GM19467 (cell line): ENCODE measurements around the gene ERG.

Source experiments
- ATAC-seq: cut with Tn5 transposase; IDR thresholded peaks from one replicate; pipeline ENCODE4 v1.9.1; 2021; ENCODE audit warnings: mild to moderate bottlenecking, moderate library complexity; ENCODE audit not compliant: unreplicated experiment

The ERG gene

DNA sequence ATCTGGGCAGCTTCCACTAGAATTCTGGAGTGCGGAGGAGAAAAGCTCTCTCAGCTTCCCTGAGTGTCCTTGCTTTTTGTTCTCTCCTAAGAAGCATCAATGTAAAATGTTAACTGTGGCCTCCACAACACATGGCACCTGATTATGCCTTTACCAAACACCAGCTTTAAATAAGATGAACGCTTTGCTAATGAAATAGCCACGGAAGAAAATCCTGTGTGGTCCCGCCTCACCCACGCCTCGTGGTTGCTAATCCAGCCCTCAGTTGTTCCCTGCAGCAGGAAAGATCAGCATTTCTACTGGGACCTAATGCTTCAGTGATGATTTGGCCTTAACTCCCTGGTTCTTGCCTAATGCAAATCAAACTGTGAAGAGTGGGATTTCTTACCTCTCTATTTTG, 1.8 kb upstream of the ERG start:
- no peak for ATAC-seq

DNA sequence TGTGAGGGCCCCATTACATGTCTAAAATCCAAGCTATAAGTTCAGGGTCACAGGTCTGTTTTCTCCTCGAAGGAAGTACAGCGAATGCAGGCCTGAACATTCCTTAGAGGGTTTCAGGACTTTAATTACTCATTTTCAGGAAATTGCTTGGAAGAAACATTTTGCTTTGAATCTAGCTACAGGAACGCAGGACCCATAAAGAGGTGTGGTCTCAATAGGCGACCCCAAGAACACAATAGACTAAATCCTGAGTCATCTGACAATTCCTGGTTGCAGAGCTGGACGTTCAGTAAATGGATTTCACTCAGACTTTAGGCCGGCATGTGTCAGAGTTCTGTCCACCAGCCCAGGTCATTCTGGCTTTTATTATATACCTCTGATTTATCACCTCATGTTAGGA, 1.0 kb upstream of the ERG start:
- no peak for ATAC-seq

GRCh38 chr21:38496224-38496623, 2.1 kb downstream of the ERG start:
- no peak for ATAC-seq

DNA sequence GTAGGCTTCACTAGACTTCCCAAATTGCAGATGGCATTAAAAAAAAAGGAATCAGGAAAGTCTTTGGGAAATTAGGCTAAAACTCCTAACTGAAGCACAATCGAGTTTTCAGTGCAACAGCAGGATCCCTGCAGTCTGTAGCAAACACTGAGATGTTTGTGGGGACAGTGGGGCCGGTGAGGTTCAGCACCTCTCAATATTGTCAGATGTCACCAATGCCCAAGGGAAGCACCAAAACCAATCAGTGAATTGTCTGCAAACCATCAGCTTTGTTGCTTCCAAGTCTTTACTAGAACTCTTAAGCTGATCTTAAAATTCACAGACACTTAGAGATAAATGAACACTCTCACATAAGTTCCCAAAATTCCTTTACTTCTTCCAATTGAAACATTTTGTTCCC, 2.6 kb downstream of the ERG start:
- no peak for ATAC-seq

- no peak for ATAC-seq
Measured at GRCh38 chr21:38495242-38495641, 3.0 kb downstream of the ERG start.

- ATAC-seq = no peak
Measured at GRCh38 chr21:38494703-38495102, 3.6 kb downstream of the ERG start.

- no peak for ATAC-seq
Measured at GRCh38 chr21:38494251-38494642, 4.0 kb downstream of the ERG start.

DNA sequence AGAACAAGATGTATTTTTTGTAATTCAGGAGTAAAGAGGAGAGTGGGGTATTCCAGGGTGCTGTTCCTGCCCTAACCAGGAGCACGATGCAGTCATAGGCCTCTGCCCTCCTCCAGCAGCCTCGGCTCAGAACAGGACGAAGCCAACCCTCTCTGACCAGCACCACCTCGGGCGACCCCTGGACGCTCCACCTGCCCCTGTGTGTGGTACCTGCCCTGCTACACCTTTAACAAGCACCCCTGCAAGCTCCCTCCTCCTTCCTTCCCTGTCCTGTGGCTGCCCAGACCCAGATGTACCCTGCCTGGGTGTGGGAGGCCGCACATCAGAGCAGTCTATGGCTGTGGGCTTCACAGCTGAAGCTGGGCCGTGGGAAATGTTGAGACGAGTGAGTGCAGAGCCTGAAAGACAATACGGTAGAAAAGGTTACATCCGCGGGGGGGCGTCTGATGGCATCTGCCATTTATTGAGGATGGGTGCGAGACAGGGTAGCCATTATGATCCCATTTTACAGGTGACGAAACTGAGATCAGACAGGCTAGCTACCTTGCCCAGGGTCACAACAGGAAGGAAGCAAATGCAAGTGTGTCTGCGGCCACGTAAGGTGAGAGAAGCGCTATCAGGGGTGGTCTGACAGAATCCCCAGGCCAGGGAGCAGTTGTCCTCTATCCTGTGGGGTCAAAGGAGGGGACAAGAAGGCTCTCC, 4.6 kb downstream of the ERG start:
- ATAC-seq = no peak

DNA sequence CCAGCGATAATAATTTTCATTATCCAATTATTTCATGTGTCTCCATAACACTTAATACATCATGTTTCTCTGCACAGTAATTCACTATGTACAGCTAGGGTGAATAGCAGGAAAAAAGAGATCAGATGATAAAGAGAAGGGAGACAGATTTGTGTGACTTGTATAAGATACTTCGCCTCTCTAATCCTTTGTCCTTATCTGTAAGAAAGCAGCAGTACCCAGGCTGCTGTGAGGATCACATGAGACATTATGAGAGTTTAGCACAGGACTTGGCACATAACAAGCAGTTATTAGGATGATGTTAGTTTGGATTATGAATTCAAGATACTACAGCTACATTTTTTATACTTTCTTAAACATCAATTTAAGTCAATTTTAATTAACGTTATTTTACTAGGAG, 6.3 kb downstream of the ERG start:
- ATAC-seq = no peak

DNA sequence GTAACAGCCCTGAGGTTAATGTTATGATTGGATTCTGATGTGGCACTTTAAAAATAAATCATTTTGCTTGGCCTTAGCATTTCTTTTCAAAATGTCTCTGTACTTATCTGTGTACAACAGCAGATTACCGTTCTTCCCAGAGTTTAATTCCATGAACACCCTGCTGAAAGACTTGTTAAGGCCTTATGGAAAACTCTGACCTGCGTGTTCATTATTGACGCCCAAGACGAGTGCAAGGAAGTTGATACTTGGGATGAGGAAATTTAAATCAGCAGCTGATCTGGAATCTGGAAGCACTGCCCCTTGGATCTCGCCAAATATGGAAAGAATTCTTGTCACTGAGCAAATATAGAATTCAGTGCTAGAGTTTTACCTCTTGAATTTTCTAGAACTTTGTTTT, 6.7 kb downstream of the ERG start:
- ATAC-seq = no peak

DNA sequence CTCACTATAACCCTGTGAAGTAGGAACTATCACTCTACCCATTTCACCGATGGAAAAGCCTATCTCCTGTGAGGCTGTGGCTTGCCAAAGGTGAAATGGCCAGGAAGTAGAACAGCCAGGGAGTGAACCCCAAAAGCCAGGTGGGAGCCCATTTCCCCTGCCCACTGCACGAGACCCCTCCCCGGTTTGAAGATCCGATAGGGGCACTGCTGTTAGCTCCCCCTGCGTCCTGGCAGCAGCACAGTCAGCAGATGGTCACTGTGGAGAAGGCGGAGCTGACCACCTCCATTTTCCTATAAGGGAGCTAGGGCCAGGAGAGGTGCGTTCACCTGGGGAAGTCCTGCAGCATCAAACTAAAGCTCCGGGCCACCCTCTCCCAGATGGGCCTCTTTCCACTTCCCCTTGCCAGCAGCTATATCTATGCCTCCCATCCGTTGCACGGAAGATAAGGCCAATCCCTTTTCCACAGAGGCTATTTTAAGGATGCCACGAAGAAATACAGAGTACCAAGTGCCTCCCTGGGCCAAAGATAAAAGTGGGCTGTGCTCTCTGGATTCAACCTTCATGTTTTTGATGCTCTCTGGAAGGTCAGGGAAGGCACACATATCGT, 7.8 kb downstream of the ERG start:
- ATAC-seq = no peak

DNA sequence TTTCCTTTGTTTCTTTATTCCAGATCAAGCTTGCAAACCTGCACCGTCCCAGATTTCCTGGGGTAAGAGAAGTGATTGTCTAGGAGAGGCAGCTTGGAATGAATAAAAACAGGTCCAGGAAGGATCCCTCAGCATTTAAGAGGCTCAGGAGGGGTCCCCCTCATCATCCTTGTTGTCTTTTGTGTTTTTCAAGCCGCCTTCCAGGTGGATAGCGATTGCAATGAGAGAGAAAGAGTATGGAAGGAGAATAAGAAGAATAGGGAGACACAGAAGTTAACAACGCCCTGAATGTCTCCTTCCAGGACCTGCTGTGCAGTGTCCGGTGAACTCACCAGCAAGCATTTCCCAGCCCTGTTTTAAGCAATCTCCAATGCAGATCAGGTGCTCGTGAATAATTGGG, 8.5 kb downstream of the ERG start:
- ATAC-seq = no peak

DNA sequence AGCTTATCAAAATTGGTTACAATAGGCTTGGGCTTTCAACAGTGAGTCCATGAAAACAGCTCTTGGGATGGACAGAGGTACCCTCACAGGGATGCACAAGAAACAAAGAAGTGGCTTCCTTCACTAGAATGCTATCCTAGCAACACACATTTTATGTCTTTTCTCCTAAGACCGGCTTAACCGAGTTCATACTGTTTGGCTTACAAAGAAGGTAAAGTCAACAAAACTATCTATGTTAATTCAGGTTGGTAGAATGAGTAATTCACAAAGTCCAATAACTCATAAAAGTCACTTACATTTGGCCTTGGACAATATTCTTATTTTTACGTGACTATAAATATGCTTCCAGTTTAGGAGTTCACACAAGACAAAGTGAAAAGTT, 9.0 kb downstream of the ERG start:
- ATAC-seq = no peak

GRCh38 chr21:38488640-38489270, 9.5 kb downstream of the ERG start:
- no peak for ATAC-seq

DNA sequence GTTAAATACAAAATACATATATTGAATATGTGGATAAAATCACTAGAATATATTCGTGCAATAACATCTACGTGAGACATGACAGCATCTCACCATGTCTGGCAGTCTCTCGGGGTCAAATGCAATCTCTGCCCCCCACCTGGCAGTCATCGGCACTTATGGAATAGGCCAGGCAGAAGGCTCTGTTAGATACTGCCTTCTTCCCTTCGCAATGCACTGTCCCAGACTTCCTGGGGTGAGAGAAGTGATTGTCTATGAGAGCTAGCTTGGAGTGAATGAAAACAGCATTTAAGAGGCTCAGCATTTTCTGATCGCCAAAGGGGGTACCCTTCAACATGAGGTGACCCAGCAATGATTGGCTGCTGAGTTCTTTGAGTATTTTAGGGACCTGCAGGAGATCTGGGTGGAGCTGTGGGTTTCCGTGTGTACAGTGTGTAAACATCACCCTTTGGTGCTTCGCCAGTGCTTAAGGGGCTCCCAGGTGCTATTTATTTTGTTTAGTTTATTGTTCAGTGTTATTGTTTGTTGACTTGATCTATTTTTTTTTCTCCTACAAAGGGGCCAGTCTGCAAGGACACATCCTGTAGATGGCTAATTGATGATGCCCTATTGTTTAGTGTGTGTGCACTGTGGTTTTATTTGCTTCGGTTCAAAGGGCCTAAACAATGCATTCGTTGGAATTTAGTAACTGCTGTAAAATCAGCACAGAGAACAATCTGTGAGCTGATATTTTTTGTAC, 10.2 kb downstream of the ERG start:
- no peak for ATAC-seq

DNA sequence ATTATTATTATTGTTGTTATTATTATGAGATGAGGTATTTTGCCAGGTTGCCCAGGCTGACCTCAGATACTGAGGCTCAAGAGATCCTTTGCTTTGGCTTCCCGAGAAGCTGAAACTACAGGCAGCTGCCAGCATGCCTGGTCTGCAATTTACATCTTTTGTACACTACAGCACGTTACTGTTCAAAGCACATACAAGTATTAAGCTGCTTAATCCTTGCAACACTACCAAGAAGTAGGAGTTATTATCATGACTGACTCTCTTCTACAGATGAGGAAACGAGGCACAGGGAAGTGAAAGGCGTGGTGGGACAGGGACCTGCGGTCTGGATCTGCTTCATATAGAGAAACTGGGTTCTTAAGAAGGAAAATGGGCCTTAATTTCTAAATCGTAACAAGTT, 11.6 kb downstream of the ERG start:
- no peak for ATAC-seq

DNA sequence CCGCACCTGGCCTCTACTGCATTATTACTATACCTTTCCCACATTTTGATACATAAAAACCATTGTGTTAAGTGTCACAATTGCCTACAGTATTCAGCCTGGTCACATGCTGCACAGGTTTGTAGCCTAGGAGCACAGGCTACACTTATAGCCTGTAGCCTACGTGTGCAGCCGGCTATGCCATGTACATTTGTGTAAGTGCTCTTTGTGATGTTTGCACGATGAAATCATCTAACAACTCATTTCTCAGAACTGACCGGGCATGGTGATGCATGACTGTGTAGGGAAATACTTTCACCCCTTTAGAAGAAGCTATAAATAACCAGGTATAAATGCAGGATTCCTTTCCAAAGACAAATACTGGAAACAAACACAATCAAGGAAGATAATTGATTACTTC, 12.1 kb downstream of the ERG start:
- ATAC-seq = no peak

DNA sequence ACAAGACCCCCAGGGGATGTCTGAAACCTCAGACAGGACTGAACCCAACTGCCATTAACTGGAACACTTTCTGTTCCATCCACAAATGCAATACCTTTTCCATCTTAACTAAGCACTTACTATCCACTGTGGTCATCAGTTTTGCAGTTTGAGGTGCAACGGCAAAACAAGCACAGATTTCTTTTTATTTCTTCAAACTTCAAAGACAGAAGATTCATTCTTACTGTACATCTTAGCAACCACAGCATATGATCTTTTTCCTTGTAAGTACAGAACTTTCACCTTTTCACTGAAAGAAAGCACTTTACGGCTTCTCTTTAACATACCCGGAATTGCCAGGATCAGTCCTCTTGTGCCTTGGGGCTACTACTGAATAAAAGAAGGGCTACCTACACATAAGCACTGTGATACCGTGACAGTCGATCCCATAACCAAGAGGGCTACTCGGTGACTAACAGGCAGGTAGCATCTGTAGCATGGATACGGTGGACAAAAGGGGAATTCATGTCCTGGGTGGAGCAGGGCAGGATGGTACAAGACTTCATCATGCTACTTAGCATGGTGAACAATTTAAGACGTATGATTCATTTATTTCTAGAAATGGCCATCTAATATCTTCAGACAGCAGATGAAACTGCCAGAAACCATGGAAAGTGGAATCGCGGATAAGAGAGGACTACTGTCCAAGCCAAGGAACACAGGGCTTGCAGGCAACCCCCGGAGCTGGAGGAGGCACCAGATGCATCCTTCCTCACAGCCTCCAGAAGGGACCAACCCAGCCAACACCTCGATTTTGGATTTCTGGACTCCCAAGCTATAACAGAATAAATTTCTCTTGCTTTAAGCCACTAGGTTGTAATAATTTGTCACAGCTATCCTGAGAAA, 18.4 kb downstream of the ERG start:
- no peak for ATAC-seq

DNA sequence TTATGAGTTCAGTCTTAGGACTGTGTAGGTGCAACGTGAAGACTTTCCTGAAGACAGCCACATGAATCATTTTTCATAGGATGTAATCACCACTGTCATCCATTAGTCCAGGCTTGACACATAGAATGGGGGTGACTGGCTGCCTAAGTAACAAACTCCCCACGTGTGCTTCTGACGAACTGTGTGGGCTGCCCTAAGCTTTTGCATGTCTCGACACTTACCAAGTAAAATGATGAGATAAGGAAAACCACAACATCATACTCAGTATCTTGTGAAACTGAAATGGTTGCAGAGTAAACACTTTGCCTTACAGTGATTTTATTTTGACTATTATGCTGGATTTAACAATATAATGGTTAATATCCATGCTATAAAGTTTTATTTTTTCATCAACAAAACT, 19.5 kb downstream of the ERG start:
- ATAC-seq = no peak

DNA sequence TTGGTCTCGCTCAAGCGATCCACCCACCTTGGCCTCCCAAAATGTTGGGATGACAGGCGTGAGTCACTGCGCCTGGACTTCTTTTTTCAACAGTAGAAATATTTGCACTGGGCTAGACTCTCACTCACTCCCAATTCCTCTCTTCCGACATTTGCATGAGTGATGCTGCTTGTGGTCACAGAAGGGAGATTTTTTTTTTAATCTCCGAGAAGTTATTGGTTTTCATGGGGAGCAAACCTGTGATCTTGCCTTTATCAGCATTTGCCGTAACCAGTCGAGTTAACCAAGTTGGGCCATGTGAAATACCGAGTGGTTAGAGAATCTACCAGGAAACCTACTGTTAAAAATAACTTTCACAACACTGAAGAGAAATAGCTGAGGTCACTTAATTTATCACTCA, 21.1 kb downstream of the ERG start:
- no peak for ATAC-seq

GRCh38 chr21:38476385-38476784, 21.9 kb downstream of the ERG start:
- ATAC-seq = no peak
